ENCODE data around the gene COQ8B. TPM values are rescaled to one million over a fixed set of nuclear protein-coding genes. Genes with fewer than 3 reads are reported as not detected.
"Not testable (repeated sequence)": the region's sequence is repeated elsewhere in the genome, so short reads cannot be mapped to it uniquely, and the experiment has no call there.

Gene COQ8B
- total RNA-seq, 1 experiment from 2014 or later: 19.5 TPM

DNA sequence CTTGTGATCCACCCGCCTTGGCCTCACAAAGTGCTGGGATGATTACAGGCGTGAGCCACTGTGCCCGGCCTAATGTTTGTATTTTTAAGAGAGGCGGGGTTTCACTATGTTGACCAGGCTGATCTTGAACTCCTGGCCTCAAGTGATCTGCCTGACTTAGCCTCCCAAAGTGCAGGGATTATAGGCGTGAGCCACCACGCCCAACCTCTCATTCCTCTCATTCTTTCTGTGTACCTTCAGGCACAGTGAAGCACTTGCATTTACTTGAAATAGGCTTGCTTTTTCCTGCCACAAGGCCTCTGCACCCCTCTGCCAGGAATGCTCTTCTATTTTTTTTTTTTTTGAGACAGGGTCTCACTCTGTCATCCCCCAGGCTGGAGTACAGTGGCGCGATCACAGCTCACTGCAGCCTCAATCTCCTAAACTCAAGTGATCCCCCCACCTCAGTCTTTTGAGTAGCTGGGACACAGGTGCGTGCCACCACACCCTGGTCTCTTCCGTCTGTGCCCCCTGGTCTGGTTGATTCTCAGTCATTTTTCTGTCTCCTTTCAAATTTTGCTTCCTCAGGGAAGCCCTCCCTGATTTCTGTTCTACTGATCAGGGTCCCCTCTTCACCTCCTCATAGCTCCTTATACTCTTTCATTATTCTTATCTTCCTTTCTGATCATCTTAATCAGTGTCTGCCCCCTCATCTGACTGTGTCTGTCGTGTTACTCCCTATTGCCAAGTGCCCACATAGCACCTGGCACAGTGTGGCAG, 18.5 kb upstream of the COQ8B start:
- no TSS peak for BruUV-seq (replicated peaks)
- Histone ChIP-seq H4K20me1 (ENCODE audit: low read length) (no peaks in the 10 kb centered on the region), H3F3A (ENCODE audit: low read length, unreplicated experiment) (no peaks in the 10 kb centered on the region), H3K9me2 (replicated peaks; ENCODE audit: low read length) (no peaks in the 10 kb centered on the region), H3K27ac (ENCODE audit: low read length) (no peak overlapping the region), H3K4me2 (ENCODE audit: low read length) (no peak overlapping the region), H3K4me3 (ENCODE audit: low read length) (no peak overlapping the region), H3K9ac (ENCODE audit: low read length) (no peak overlapping the region), H3K4me1 (ENCODE audit: insufficient read depth, low read length) (no peaks in the 10 kb centered on the region), H3K9me3 (ENCODE audit: low read length) (no peaks in the 10 kb centered on the region), H2AFZ (ENCODE audit: low read length) (no peak overlapping the region), H3K79me2 (ENCODE audit: low read length) (no peaks in the 10 kb centered on the region), H3K27me3 (ENCODE audit: low read length) (no peaks in the 10 kb centered on the region), H3K36me3 (ENCODE audit: low read depth, low read length) (peaks cover 19% of the 10 kb centered on the region)
- intact Hi-C loops (cut with micrococcal nuclease): no loop called here
- no peak for DNase-seq
- ChIA-PET CTCF (no interaction called here), POLR2A (ENCODE audit: unreplicated experiment) (no interaction called here)
- no peak for ATAC-seq
- TF ChIP-seq, protein P1, sequence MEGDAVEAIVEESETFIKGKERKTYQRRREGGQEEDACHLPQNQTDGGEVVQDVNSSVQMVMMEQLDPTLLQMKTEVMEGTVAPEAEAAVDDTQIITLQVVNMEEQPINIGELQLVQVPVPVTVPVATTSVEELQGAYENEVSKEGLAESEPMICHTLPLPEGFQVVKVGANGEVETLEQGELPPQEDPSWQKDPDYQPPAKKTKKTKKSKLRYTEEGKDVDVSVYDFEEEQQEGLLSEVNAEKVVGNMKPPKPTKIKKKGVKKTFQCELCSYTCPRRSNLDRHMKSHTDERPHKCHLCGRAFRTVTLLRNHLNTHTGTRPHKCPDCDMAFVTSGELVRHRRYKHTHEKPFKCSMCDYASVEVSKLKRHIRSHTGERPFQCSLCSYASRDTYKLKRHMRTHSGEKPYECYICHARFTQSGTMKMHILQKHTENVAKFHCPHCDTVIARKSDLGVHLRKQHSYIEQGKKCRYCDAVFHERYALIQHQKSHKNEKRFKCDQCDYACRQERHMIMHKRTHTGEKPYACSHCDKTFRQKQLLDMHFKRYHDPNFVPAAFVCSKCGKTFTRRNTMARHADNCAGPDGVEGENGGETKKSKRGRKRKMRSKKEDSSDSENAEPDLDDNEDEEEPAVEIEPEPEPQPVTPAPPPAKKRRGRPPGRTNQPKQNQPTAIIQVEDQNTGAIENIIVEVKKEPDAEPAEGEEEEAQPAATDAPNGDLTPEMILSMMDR (conservative IDR thresholded peaks at IDR 0.05; ENCODE audit: low read depth, low read length): no peak
- TF ChIP-seq EZH2phosphoT487 (IDR thresholded peaks at IDR 0.05; ENCODE audit: borderline replicate concordance, low read length): no peak
- TF ChIP-seq EZH2 (IDR thresholded peaks at IDR 0.05; ENCODE audit: low read length, unreplicated experiment): no peak

DNA sequence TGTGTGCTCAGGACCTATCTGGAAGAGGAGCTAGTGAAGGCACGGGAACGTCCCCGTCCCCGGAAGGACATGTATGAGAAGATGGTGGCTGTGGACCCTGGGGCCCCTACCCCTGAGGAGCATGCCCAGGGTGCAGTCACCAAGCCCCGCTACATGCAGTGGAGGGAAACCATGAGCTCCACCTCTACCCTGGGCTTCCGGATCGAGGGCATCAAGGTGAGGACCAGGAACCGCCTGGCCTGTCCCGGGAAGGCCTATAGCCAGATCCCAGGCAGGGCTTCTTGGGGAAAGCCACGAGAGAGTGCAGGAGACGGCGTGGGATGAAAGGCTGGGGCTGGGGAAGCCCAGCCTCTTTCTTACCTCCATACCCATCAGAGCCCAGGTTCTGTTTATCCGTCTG, 16.5 kb upstream of the COQ8B start:
- Histone ChIP-seq H3K9ac (ENCODE audit: low read length) (no peak overlapping the region), H3K9me2 (replicated peaks; ENCODE audit: low read length) (no peaks in the 10 kb centered on the region), H2AFZ (ENCODE audit: low read length) (no peak overlapping the region), H3K27me3 (ENCODE audit: low read length) (no peaks in the 10 kb centered on the region), H4K20me1 (ENCODE audit: low read length) (no peaks in the 10 kb centered on the region), H3K4me2 (ENCODE audit: low read length) (no peak overlapping the region), H3K36me3 (ENCODE audit: low read depth, low read length) (peaks cover 22% of the 10 kb centered on the region), H3K9me3 (ENCODE audit: low read length) (no peaks in the 10 kb centered on the region), H3F3A (ENCODE audit: low read length, unreplicated experiment) (no peaks in the 10 kb centered on the region), H3K27ac (ENCODE audit: low read length) (no peak overlapping the region), H3K4me3 (ENCODE audit: low read length) (no peak overlapping the region), H3K79me2 (ENCODE audit: low read length) (no peaks in the 10 kb centered on the region), H3K4me1 (ENCODE audit: insufficient read depth, low read length) (no peaks in the 10 kb centered on the region)
- no peak for ATAC-seq
- DNase-seq: no peak
- ChIA-PET POLR2A (ENCODE audit: unreplicated experiment) (no interaction called here), CTCF (no interaction called here)
- intact Hi-C loops (cut with micrococcal nuclease): no loop called here
- TF ChIP-seq EZH2 (IDR thresholded peaks at IDR 0.05; ENCODE audit: low read length, unreplicated experiment) (no peak), EZH2phosphoT487 (IDR thresholded peaks at IDR 0.05; ENCODE audit: borderline replicate concordance, low read length) (no peak)
- TF ChIP-seq, protein P1 (conservative IDR thresholded peaks at IDR 0.05; ENCODE audit: low read depth, low read length): no peak
- BruUV-seq (replicated peaks): no TSS peak

DNA sequence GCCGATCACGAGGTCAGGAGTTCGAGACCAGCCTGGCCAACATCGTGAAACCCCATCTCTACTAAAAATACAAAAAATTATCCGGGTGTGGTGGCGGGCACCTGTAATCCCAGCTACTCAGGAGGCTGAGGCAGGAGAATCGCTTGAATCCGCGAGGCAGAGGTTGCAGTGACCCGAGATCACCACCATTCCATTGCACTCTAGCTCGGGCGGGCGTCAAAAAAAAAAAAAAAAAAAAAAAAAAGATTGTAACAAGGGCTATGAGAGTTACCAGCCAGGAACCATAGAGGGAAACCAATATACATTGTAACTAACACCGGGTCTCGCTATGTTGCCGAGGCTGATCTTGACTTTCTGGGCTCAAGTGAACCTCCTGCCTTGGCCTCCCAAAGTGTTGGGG, 15.6 kb upstream of the COQ8B start:
- H2AFZ ChIP-seq (ENCODE audit: low read length); POLR2A ChIA-PET (ENCODE audit: unreplicated experiment); H3K27me3 ChIP-seq (ENCODE audit: low read length); intact Hi-C loops (cut with micrococcal nuclease); H3F3A ChIP-seq (ENCODE audit: low read length, unreplicated experiment); ATAC-seq; H4K20me1 ChIP-seq (ENCODE audit: low read length); H3K9ac ChIP-seq (ENCODE audit: low read length); H3K4me3 ChIP-seq (ENCODE audit: low read length); CTCF ChIA-PET; H3K9me2 ChIP-seq (replicated peaks; ENCODE audit: low read length); H3K4me1 ChIP-seq (ENCODE audit: insufficient read depth, low read length); BruUV-seq (replicated peaks); H3K9me3 ChIP-seq (ENCODE audit: low read length); DNase-seq; H3K79me2 ChIP-seq (ENCODE audit: low read length); H3K27ac ChIP-seq (ENCODE audit: low read length); H3K4me2 ChIP-seq (ENCODE audit: low read length): not testable (repeated sequence)
- peaks cover 19% of the 10 kb centered on the region for H3K36me3 ChIP-seq (ENCODE audit: low read depth, low read length)

DNA sequence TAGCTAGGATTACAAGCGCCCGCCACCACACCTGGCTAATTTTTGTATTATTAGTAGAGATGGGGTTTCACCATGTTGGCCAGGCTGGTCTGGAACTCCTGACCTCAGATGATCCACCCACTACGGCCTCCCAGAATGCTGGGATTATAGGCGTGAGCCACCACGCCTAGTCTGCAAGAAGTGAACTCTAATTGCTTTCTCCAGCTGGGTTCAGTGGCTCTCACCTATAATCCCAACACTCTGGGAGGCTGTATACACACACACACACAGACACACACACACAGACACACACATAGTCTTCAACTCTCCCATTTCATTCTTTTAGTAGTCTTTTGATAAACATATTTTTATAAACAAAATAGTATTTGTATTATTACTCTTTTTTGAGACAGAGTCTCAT, 13.4 kb upstream of the COQ8B start:
- H3K4me1 ChIP-seq (ENCODE audit: insufficient read depth, low read length); H3K27ac ChIP-seq (ENCODE audit: low read length); H2AFZ ChIP-seq (ENCODE audit: low read length); intact Hi-C loops (cut with micrococcal nuclease); BruUV-seq (replicated peaks); H3K9ac ChIP-seq (ENCODE audit: low read length); H3K9me3 ChIP-seq (ENCODE audit: low read length); ATAC-seq; DNase-seq; H4K20me1 ChIP-seq (ENCODE audit: low read length); H3K9me2 ChIP-seq (replicated peaks; ENCODE audit: low read length); H3K4me3 ChIP-seq (ENCODE audit: low read length); CTCF ChIA-PET; H3F3A ChIP-seq (ENCODE audit: low read length, unreplicated experiment); H3K27me3 ChIP-seq (ENCODE audit: low read length); POLR2A ChIA-PET (ENCODE audit: unreplicated experiment); H3K79me2 ChIP-seq (ENCODE audit: low read length); H3K4me2 ChIP-seq (ENCODE audit: low read length): not testable (repeated sequence)
- H3K36me3 ChIP-seq (ENCODE audit: low read depth, low read length): peaks cover 23% of the 10 kb centered on the region; the same call in 1 of the 2 replicates
